Measurements from ENCODE around the gene FRMD6. TPM values are rescaled to one million over a fixed set of nuclear protein-coding genes. Genes with fewer than 3 reads are reported as not detected.

FRMD6 gene
- total RNA-seq, 4 donors from 2014 or later: 88.3 to 165 (median 119) TPM

DNA sequence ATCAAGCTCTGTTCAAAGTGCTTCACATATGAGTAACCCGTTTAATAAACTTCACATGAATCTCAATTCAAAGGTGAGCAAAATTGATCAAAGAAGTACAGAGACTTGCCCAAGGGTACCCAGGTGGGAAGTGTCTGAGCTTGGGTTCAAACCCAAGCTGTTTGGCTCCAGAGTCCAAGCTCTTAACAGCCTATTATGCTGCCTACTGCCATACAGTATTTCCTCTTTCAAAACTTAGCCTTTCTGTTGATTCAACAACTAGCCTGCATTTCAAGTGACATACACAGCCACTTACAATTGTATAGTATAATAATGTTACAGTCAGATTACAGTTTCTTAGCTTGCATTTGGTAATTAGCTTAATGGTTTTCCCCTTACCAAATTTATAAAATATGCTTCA is 29.7 kb downstream of the FRMD6 start:
- 44% methylated on average over 1 of the region's 1 CpG for WGBS
- no peaks in the 10 kb centered on the region for H3K36me3 ChIP-seq
- TF ChIP-seq, protein P1, sequence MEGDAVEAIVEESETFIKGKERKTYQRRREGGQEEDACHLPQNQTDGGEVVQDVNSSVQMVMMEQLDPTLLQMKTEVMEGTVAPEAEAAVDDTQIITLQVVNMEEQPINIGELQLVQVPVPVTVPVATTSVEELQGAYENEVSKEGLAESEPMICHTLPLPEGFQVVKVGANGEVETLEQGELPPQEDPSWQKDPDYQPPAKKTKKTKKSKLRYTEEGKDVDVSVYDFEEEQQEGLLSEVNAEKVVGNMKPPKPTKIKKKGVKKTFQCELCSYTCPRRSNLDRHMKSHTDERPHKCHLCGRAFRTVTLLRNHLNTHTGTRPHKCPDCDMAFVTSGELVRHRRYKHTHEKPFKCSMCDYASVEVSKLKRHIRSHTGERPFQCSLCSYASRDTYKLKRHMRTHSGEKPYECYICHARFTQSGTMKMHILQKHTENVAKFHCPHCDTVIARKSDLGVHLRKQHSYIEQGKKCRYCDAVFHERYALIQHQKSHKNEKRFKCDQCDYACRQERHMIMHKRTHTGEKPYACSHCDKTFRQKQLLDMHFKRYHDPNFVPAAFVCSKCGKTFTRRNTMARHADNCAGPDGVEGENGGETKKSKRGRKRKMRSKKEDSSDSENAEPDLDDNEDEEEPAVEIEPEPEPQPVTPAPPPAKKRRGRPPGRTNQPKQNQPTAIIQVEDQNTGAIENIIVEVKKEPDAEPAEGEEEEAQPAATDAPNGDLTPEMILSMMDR (IDR thresholded peaks at IDR 0.05): no peak
- TF ChIP-seq POLR2A (IDR thresholded peaks at IDR 0.05): no peak
- TF ChIP-seq POLR2AphosphoS5 (IDR thresholded peaks at IDR 0.05): no peak
- TF ChIP-seq EP300 (IDR thresholded peaks at IDR 0.05): no peak
- H3K9me3 ChIP-seq: no peaks in the 10 kb centered on the region
- H3K4me3 ChIP-seq: no peak overlapping the region
- no peak for DNase-seq (ENCODE audit: low spot score in 2 of 2)
- peaks cover 28% of the 10 kb centered on the region for H3K4me1 ChIP-seq
- no peaks in the 10 kb centered on the region for H3K27me3 ChIP-seq
- H3K27ac ChIP-seq: no peak overlapping the region

DNA sequence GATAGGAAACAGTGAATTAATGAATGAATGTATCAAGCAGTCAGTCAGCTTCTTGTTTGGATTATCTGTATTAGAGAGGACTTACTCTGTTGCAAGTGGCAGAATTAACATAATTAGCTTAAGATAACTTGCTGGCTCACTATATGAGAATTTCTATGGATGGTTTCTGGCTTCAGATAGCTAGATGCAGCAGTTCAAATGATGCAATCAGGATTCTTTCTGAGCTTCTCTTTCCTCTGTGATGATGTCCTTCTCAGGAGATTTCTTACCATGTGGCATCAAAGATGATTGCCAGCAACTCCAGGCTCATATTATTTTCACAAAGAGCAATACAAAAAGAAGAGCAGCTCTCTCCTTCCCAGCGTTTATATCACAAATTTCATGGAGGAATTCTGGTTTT is 30.7 kb downstream of the FRMD6 start:
- Histone ChIP-seq H3K4me3 (no peak overlapping the region), H3K27ac (no peak overlapping the region), H3K36me3 (no peaks in the 10 kb centered on the region), H3K4me1 (peaks cover 26% of the 10 kb centered on the region), H3K9me3 (no peaks in the 10 kb centered on the region), H3K27me3 (no peaks in the 10 kb centered on the region)
- DNase-seq (ENCODE audit: low spot score in 2 of 2): no peak
- TF ChIP-seq POLR2A (IDR thresholded peaks at IDR 0.05) (no peak), POLR2AphosphoS5 (IDR thresholded peaks at IDR 0.05) (no peak), EP300 (IDR thresholded peaks at IDR 0.05) (no peak)
- TF ChIP-seq, protein P1 (IDR thresholded peaks at IDR 0.05): no peak
- WGBS: 64% methylated on average over 1 of the region's 1 CpG

DNA sequence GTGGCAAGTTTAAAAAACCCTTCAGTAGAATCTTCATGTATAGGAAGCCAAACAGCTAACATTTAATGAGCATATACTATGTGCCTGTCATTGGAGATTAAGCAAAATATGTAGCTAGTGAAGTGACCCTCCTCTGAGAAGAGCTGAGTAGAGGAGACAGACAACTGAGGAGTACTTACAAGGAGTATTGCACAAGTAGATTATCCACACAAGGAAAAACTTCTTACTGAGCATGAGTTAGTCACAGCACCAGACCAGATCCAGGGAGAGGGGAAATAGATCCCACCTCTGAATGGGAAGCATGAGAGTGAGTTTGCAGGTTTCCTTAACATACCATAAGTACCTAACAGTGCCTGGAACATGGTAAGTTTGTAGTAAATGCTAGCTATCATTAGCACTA is 33.0 kb downstream of the FRMD6 start:
- Histone ChIP-seq H3K9me3 (no peaks in the 10 kb centered on the region), H3K4me1 (peaks cover 19% of the 10 kb centered on the region), H3K4me3 (no peak overlapping the region), H3K27me3 (no peaks in the 10 kb centered on the region), H3K27ac (no peak overlapping the region), H3K36me3 (no peaks in the 10 kb centered on the region)
- no peak for DNase-seq (ENCODE audit: low spot score in 2 of 2)
- TF ChIP-seq POLR2AphosphoS5 (IDR thresholded peaks at IDR 0.05) (no peak), EP300 (IDR thresholded peaks at IDR 0.05) (no peak), POLR2A (IDR thresholded peaks at IDR 0.05) (no peak)
- TF ChIP-seq, protein P1 (IDR thresholded peaks at IDR 0.05): no peak

DNA sequence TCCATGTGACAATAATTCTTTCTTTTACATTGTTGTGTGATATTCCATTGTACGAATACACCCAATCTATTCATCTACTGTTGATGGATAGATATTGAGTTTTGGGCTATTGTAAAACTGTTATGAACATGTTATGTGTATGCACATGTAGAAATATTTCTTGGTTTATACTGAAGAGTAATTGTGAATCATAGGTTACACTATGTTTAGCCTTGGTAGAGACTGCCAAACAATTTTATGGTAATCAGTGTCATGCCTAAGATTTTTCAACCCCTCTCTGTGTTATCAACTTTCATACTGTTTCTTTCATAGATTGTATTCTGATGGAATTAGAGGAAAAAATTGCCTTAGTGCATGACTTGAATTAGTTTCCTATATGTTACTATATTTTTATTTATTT is 39.5 kb downstream of the FRMD6 start:
- no peak overlapping the region for H3K27ac ChIP-seq
- no peaks in the 10 kb centered on the region for H3K27me3 ChIP-seq
- H3K36me3 ChIP-seq: peaks cover 11% of the 10 kb centered on the region
- DNase-seq (ENCODE audit: low spot score in 2 of 2): no peak
- 90% methylated on average over 1 of the region's 1 CpG for WGBS
- no peaks in the 10 kb centered on the region for H3K9me3 ChIP-seq
- H3K4me3 ChIP-seq: no peak overlapping the region
- H3K4me1 ChIP-seq: peaks cover 12% of the 10 kb centered on the region
- TF ChIP-seq EP300 (IDR thresholded peaks at IDR 0.05) (no peak), POLR2AphosphoS5 (IDR thresholded peaks at IDR 0.05) (no peak)

DNA sequence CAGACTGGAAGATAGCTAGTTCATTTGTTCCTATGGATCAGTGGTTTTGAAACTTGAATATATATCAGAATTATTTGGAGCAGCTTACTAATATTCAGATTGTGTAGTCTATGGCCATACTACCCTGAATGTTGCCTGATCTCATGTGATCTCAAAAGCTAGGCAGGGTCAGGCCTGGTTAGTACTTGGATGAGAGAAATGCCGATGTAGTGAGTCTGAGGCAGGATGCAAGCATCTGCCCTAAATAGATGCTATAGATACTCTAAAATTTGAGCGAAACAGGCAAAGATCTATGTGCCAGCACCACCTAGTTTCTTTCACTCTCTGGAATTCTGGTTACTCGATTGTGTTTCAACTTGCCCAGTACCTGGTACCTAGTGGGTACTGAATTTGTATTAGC is 40.9 kb downstream of the FRMD6 start:
- TF ChIP-seq, protein P1 (IDR thresholded peaks at IDR 0.05): no peak
- TF ChIP-seq POLR2AphosphoS5 (IDR thresholded peaks at IDR 0.05) (no peak), EP300 (IDR thresholded peaks at IDR 0.05) (no peak), POLR2A (IDR thresholded peaks at IDR 0.05) (no peak)
- peaks cover 11% of the 10 kb centered on the region for H3K36me3 ChIP-seq
- H3K27ac ChIP-seq: no peak overlapping the region
- H3K27me3 ChIP-seq: no peaks in the 10 kb centered on the region
- no peak for DNase-seq (ENCODE audit: low spot score in 2 of 2)
- H3K4me1 ChIP-seq: peaks cover 6% of the 10 kb centered on the region
- no peaks in the 10 kb centered on the region for H3K9me3 ChIP-seq
- H3K4me3 ChIP-seq: no peak overlapping the region
- 63% methylated on average over 3 of the region's 3 CpGs for whole genome bisulfite sequencing

DNA sequence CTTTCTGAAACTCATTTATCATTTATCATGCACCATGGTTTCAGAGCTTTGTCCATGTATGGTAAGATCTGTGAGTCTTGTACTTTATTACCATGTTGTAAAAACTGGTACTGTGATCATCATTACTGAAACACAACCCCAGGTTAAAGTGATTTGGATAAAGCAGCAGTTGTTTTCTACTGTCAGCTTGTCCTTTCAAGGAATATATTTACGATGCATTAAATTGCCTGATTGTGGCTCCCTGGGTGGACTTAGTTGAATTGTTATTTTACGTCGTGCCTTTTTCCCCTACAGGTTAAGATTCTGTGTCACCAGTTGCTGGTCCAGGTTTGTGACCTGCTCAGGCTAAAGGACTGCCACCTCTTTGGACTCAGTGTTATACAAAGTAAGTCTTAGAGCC is 46.1 kb downstream of the FRMD6 start:
- Histone ChIP-seq H3K27ac (no peak overlapping the region), H3K27me3 (no peaks in the 10 kb centered on the region), H3K36me3 (peaks cover 11% of the 10 kb centered on the region), H3K9me3 (no peaks in the 10 kb centered on the region), H3K4me3 (no peak overlapping the region), H3K4me1 (peaks cover 10% of the 10 kb centered on the region)
- TF ChIP-seq POLR2A (IDR thresholded peaks at IDR 0.05) (no peak), POLR2AphosphoS5 (IDR thresholded peaks at IDR 0.05) (no peak), EP300 (IDR thresholded peaks at IDR 0.05) (no peak)
- TF ChIP-seq, protein P1 (IDR thresholded peaks at IDR 0.05): no peak
- WGBS: 75% methylated on average over 3 of the region's 3 CpGs
- no peak for DNase-seq (ENCODE audit: low spot score in 2 of 2)

All from suprapubic skin (tissue), 4 donors.